Activated CD4-positive, alpha-beta T cell treated with anti-CD3 and anti-CD28 coated beads for 36 hours (primary cell): ENCODE results near the gene SPACA9. TPM values are rescaled to one million over a fixed set of nuclear protein-coding genes. Genes with fewer than 3 reads are reported as not detected.

Source experiments
- ATAC-seq: fragments of 200-7000 bp; cut with Tn5 transposase; one replicate; pipeline ENCODE4 v1.10.0; 2021; ENCODE audit warnings: mild to moderate bottlenecking, moderate library complexity
- CTCF ChIA-PET: fragments of 350-600 bp; sonication (Branson Sonifier 250); formaldehyde crosslinking; loops from one replicate; lab custom pipeline; 2021; ENCODE audit warnings: antibody characterized with exemption; lab: Charles Lee
- POLR2A ChIA-PET: fragments of 350-600 bp; sonication (Branson Sonifier 250); formaldehyde crosslinking; loops from one replicate; lab custom pipeline; 2021; ENCODE audit warnings: antibody characterized with exemption, inconsistent platforms; lab: Charles Lee
- DNase-seq: peaks from one replicate; pipeline ENCODE4 v3.0.0-alpha.2; 2020
- H3K27ac Mint-ChIP-seq: one replicate; pipeline ENCODE4 v1.8.0; 2021; ENCODE audit warnings: mixed read lengths
- H3K27me3 Mint-ChIP-seq: one replicate; pipeline ENCODE4 v1.8.0; 2021; ENCODE audit warnings: mixed read lengths
- H3K36me3 Mint-ChIP-seq: one replicate; pipeline ENCODE4 v1.8.0; 2021; ENCODE audit warnings: low read depth, mixed read lengths
- H3K4me1 Mint-ChIP-seq: one replicate; pipeline ENCODE4 v1.8.0; 2021; ENCODE audit warnings: mixed read lengths
- H3K4me3 Mint-ChIP-seq: one replicate; pipeline ENCODE4 v1.8.0; 2021; ENCODE audit warnings: mild to moderate bottlenecking, moderate library complexity, mixed read lengths
- H3K9me3 Mint-ChIP-seq: one replicate; pipeline ENCODE4 v1.8.0; 2021; ENCODE audit warnings: low read depth, mixed read lengths
- intact Hi-C, 2 experiments: fragments of 100-400 bp; cut with DNase I in 1 of 2; cut with micrococcal nuclease in 1 of 2; formaldehyde crosslinking; loops; one replicate each; pipeline versions ENCODE4 v1.14.2 to v1.15.1; 2022 to 2024; cut with DNase I, micrococcal nuclease
- total RNA-seq, 2 experiments: library from RNA; stranded (reverse); gene quantifications; one replicate each; pipeline ENCODE4 v1.2.3, GENCODE V29; 2021

Gene SPACA9
- total RNA-seq, 2 experiments from 2014 or later = 2.7 to 4.4 TPM

GRCh38 chr9:132849185-132849706 is 29.5 kb upstream of the SPACA9 start:
- H3K27me3 Mint-ChIP-seq = no peaks in the 10 kb centered on the region
- DNase-seq (peak; percentile 36), ATAC-seq (peak; percentile 56)
- peak overlapping the region; percentile 72 for H3K27ac Mint-ChIP-seq
- CTCF ChIA-PET = interaction anchor here (0.9 to 3.7 kb wide), 7 partner anchors 31 to 598 kb away, joined by 3 to 29 read pairs (median 3); partner anchors contain the start of gene GFI1B
- H3K36me3 Mint-ChIP-seq = no peaks in the 10 kb centered on the region
- POLR2A ChIA-PET = no interaction called here
- H3K4me1 Mint-ChIP-seq = peaks cover 17% of the 10 kb centered on the region
- peak overlapping the region; percentile 43 for H3K4me3 Mint-ChIP-seq
- H3K9me3 Mint-ChIP-seq = no peaks in the 10 kb centered on the region
- intact Hi-C loops = loop anchor here in 1 of 2 experiments (2.0 kb wide), 1 partner anchor 54 kb away; no protein-coding TSS in a partner anchor

DNA sequence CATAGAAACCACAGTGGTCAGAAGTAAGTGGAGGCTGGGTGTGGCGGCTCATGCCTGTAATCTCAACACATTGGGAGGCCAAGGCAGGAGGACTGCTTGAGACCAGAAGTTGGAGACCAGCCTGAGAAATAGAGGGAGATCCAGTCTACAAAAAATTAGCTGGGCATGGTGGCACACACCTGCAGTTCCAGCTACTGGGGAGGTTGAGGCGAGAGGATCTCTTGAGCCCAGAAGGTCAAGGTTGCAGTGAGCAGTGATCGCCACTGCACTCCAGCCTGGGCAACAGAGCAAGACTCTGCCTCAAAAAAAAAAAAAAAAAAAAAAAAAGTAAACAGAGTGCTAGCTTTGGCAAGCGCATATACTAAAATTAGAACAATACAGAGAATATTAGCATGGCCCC is 25.2 kb upstream of the SPACA9 start:
- DNase-seq (no peak), ATAC-seq (no peak)
- Mint-ChIP-seq H3K4me1 (peaks cover 16% of the 10 kb centered on the region), H3K36me3 (no peaks in the 10 kb centered on the region), H3K27ac (no peak overlapping the region), H3K9me3 (no peaks in the 10 kb centered on the region), H3K4me3 (no peak overlapping the region), H3K27me3 (no peaks in the 10 kb centered on the region)
- intact Hi-C loops = no loop called here
- ChIA-PET POLR2A (interaction anchor here (0.6 kb wide), 1 partner anchor 1550 kb away, joined by 3 read pairs; no protein-coding TSS in a partner anchor), CTCF (interaction anchor here (0.5 to 1.3 kb wide), 2 partner anchors 49 to 1094 kb away, joined by 3 read pairs; no protein-coding TSS in a partner anchor)

GRCh38 chr9:132854832-132855231 is 23.9 kb upstream of the SPACA9 start:
- intact Hi-C loops = no loop called here

DNA sequence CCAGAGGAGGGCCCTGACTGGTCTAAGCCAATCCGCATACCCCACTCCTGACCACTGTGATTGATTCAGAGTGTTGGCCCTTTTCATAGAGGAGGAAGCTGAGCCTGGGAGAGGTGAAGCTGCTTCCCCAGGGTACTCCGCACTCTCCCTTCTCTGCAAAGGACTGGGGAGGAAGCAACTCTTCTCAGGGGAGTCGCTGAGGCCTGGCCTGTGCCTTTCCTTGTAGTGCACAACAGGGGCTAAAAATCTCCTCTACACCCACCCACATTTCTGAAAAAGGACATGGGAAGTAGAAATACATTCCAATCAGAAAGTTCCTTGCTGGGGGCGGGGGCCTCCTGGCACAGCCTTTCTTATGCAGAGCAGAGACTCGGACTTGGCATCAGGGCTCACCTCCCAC is 22.8 kb upstream of the SPACA9 start:
- H3K9me3 Mint-ChIP-seq = no peaks in the 10 kb centered on the region
- H3K27me3 Mint-ChIP-seq = no peaks in the 10 kb centered on the region
- intact Hi-C loops = no loop called here
- peaks cover 3% of the 10 kb centered on the region for H3K4me1 Mint-ChIP-seq
- no peaks in the 10 kb centered on the region for H3K36me3 Mint-ChIP-seq
- no peak overlapping the region for H3K27ac Mint-ChIP-seq
- DNase-seq (no peak), ATAC-seq (no peak)
- H3K4me3 Mint-ChIP-seq = no peak overlapping the region
- POLR2A ChIA-PET = interaction anchor here (0.6 kb wide), 2 partner anchors 25 to 190 kb away, joined by 3 to 4 read pairs; no protein-coding TSS in a partner anchor
- CTCF ChIA-PET = interaction anchor here (1.6 kb wide), 1 partner anchor 45 kb away, joined by 5 read pairs; no protein-coding TSS in a partner anchor

More at GRCh38 chr9:132854832-132855231, 23.9 kb upstream of the SPACA9 start:
- ChIA-PET POLR2A (no interaction called here), CTCF (interaction anchor here (0.6 kb wide), 1 partner anchor 48 kb away, joined by 3 read pairs; no protein-coding TSS in a partner anchor)
- Mint-ChIP-seq H3K27ac (no peak overlapping the region), H3K4me3 (no peak overlapping the region), H3K27me3 (no peaks in the 10 kb centered on the region), H3K9me3 (no peaks in the 10 kb centered on the region), H3K36me3 (no peaks in the 10 kb centered on the region), H3K4me1 (peaks cover 8% of the 10 kb centered on the region)
- DNase-seq (no peak), ATAC-seq (no peak)

GRCh38 chr9:132857031-132857430 is 21.7 kb upstream of the SPACA9 start:
- intact Hi-C loops = no loop called here
- Mint-ChIP-seq H3K36me3 (no peaks in the 10 kb centered on the region), H3K4me3 (no peak overlapping the region), H3K27me3 (no peaks in the 10 kb centered on the region), H3K9me3 (no peaks in the 10 kb centered on the region), H3K4me1 (no peaks in the 10 kb centered on the region), H3K27ac (no peak overlapping the region)
- DNase-seq (no peak), ATAC-seq (no peak)
- ChIA-PET POLR2A (no interaction called here), CTCF (interaction anchor here (0.5 to 1.6 kb wide), 3 partner anchors 9 to 157 kb away, joined by 3 to 5 read pairs (median 3); no protein-coding TSS in a partner anchor)

DNA sequence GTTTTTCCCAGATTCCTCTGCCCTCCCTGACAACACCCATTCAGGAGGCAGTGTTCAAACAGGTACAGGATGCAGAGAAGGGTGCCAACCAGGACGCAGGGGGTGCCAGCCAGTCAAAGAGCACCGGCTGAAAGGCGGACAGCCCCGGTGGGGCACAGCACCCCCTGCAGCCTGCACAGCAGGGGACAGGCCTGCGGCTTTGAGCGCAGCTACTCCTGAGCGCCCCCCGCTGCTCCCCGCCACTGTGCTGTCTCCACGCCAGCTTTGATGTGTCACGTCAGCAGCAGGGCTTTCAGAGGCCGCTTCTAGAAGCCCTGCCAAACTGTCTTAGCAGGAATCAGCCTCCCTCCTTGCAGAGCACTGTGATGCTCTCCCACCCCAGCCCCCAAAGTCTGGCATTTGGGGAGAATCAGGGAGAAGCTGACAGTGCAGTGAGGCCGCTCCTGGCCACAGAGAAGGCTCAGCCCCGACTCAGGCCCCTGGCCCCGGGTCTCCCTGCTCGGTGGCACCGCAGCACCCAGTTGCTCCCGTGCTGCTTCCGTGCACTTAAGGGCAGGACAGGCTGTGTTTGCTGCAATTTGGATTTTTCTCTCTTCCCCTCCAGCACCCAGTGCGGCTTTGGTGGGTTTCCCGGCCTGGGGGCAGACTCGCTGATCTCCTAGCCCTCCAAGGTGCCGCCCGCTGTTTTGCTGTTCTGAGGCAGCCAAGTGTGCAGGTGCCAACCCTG is 20.9 kb upstream of the SPACA9 start:
- peaks cover 3% of the 10 kb centered on the region for H3K4me1 Mint-ChIP-seq
- H3K27ac Mint-ChIP-seq = no peak overlapping the region
- no peaks in the 10 kb centered on the region for H3K36me3 Mint-ChIP-seq
- ATAC-seq (no peak), DNase-seq (peak; percentile 20)
- intact Hi-C loops = no loop called here
- no peaks in the 10 kb centered on the region for H3K27me3 Mint-ChIP-seq
- H3K4me3 Mint-ChIP-seq = no peak overlapping the region
- H3K9me3 Mint-ChIP-seq = no peaks in the 10 kb centered on the region
- CTCF ChIA-PET = interaction anchor here (0.7 to 1.6 kb wide), 3 partner anchors 10 to 675 kb away, joined by 3 to 5 read pairs (median 3); no protein-coding TSS in a partner anchor
- POLR2A ChIA-PET = no interaction called here

GRCh38 chr9:132858751-132859150 is 19.9 kb upstream of the SPACA9 start:
- ATAC-seq = no peak
- no peak for DNase-seq
- intact Hi-C loops = no loop called here
- no peaks in the 10 kb centered on the region for H3K27me3 Mint-ChIP-seq
- no peak overlapping the region for H3K27ac Mint-ChIP-seq
- CTCF ChIA-PET = interaction anchor here (0.7 kb wide), 1 partner anchor 674 kb away, joined by 3 read pairs; no protein-coding TSS in a partner anchor
- POLR2A ChIA-PET = no interaction called here
- no peaks in the 10 kb centered on the region for H3K9me3 Mint-ChIP-seq
- H3K4me1 Mint-ChIP-seq = peaks cover 3% of the 10 kb centered on the region
- no peak overlapping the region for H3K4me3 Mint-ChIP-seq
- H3K36me3 Mint-ChIP-seq = no peaks in the 10 kb centered on the region

GRCh38 chr9:132861666-132862065 is 17.0 kb upstream of the SPACA9 start:
- H3K4me3 Mint-ChIP-seq = no peak overlapping the region
- peaks cover 3% of the 10 kb centered on the region for H3K4me1 Mint-ChIP-seq
- DNase-seq (no peak), ATAC-seq (no peak)
- H3K27ac Mint-ChIP-seq = no peak overlapping the region
- peaks cover 2% of the 10 kb centered on the region for H3K27me3 Mint-ChIP-seq
- ChIA-PET POLR2A (no interaction called here), CTCF (no interaction called here)
- no peaks in the 10 kb centered on the region for H3K36me3 Mint-ChIP-seq
- intact Hi-C loops = no loop called here
- no peaks in the 10 kb centered on the region for H3K9me3 Mint-ChIP-seq

DNA sequence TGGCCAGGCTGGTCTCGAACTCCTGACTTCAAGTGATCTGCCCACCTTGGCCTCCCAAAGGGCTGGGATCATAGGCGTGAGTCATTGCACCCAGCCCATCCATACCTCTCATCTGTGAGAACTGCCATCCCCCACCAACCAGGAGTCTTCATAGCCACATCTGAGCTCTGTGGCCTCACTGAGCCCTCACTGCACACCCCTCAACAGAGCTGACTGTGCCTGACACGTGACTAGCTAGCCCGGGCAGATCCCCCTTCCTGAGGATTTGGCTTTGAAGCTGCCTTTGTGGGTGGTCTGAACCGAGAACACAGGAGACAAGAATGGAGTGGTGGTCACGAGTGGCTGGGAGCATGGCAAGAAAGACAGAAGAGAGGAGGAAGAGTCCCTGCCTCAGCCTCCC is 16.2 kb upstream of the SPACA9 start:
- Mint-ChIP-seq H3K27me3 (peaks cover 2% of the 10 kb centered on the region), H3K4me3 (no peak overlapping the region), H3K9me3 (no peaks in the 10 kb centered on the region), H3K27ac (no peak overlapping the region), H3K4me1 (peaks cover 3% of the 10 kb centered on the region), H3K36me3 (no peaks in the 10 kb centered on the region)
- intact Hi-C loops = no loop called here
- ChIA-PET POLR2A (interaction anchor here (0.6 kb wide), 1 partner anchor 64 kb away, joined by 6 read pairs; no protein-coding TSS in a partner anchor), CTCF (no interaction called here)
- no peak for ATAC-seq
- no peak for DNase-seq

- ChIA-PET CTCF (no interaction called here), POLR2A (no interaction called here)
- Mint-ChIP-seq H3K4me1 (peaks cover 3% of the 10 kb centered on the region), H3K9me3 (no peaks in the 10 kb centered on the region), H3K27me3 (peaks cover 2% of the 10 kb centered on the region), H3K4me3 (no peak overlapping the region), H3K36me3 (no peaks in the 10 kb centered on the region), H3K27ac (no peak overlapping the region)
- DNase-seq (no peak), ATAC-seq (no peak)
- intact Hi-C loops = no loop called here
Measured at GRCh38 chr9:132863096-132863495, 15.6 kb upstream of the SPACA9 start.

GRCh38 chr9:132864277-132864676 is 14.4 kb upstream of the SPACA9 start:
- peak; percentile 30 for ATAC-seq
- no peak for DNase-seq
- intact Hi-C loops = no loop called here
- H3K9me3 Mint-ChIP-seq = no peaks in the 10 kb centered on the region
- no peak overlapping the region for H3K27ac Mint-ChIP-seq
- peaks cover 2% of the 10 kb centered on the region for H3K27me3 Mint-ChIP-seq
- no peak overlapping the region for H3K4me3 Mint-ChIP-seq
- H3K36me3 Mint-ChIP-seq = no peaks in the 10 kb centered on the region
- H3K4me1 Mint-ChIP-seq = peaks cover 3% of the 10 kb centered on the region
- CTCF ChIA-PET = no interaction called here
- POLR2A ChIA-PET = no interaction called here
